IMR-90 (cell line): ENCODE data around the gene BICD2. TPM values are rescaled to one million over a fixed set of nuclear protein-coding genes. Genes with fewer than 3 reads are reported as not detected.

Experiments
- BHLHE40 ChIP-seq: fragments of 150-350 bp; IDR thresholded peaks from 2 replicates; pipeline ENCODE4 v1.6.1; 2016; ENCODE audit warnings: mild to moderate bottlenecking, low read depth, low read length
- POLR2A ChIP-seq: IDR thresholded peaks from 2 replicates; pipeline ENCODE4 v1.6.1; 2012; ENCODE audit warnings: mild to moderate bottlenecking, low read depth, low read length
- RCOR1 ChIP-seq: IDR thresholded peaks from 2 replicates; pipeline ENCODE4 v1.6.1; 2012; ENCODE audit warnings: mild to moderate bottlenecking, low read length, improper control_type of control experiment; ENCODE audit not compliant: insufficient replicate concordance
- polyA plus RNA-seq, 3 experiments: library from polyadenylated mRNA; depleted of rRNA; stranded (reverse); fragments of >200 nt; gene quantifications; 2 replicates each; pipeline ENCODE4 v1.2.3, GENCODE V29; 2012; ENCODE audit warnings: low replicate concordance in 1 of 3
- total RNA-seq: library from RNA; depleted of rRNA; stranded (reverse); fragments of >200 nt; gene quantifications from 2 replicates; pipeline ENCODE4 v1.2.3, GENCODE V29; 2012

Gene BICD2
- total and polyA plus RNA-seq, 2 of the 4 experiments (the other 2 are of a cell fraction), result 21.5 to 35.7 TPM

- TF ChIP-seq RCOR1, result no peak
- no peak for TF ChIP-seq POLR2A
- TF ChIP-seq BHLHE40, result no peak
These were observed 46.3 kb downstream of the BICD2 start (continued) for GRCh38 chr9:92718086-92719001.
